ENCODE results near the gene ZDHHC7. TPM values are rescaled to one million over a fixed set of nuclear protein-coding genes. Genes with fewer than 3 reads are reported as not detected.
"Not testable (repeated sequence)": the region's sequence is repeated elsewhere in the genome, so short reads cannot be mapped to it uniquely, and the experiment has no call there.

The ZDHHC7 gene
- total RNA-seq, 2 experiments from 2014 or later, result 28.1 to 28.7 TPM

DNA sequence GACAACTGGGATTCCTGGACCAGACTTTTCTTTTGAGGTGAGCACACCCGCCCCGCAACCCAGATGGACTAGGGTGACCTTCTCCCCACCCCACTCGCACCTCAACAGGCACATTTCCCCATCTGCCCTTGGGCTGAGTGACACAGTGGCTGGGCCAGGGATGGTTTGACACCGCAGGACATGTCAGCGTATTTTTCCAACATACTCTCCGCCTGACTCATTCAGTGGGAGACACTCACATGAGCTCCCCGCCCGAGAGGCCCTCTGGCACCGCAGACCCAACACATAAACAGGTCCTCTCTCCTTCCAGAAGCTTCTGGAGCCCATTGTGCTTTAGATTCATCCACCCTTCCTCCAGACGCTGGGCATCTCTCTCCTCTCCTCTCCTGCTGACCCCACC, 69.4 kb downstream of the ZDHHC7 start:
- H3K27me3 Mint-ChIP-seq (ENCODE audit: low read depth), result no peaks in the 10 kb centered on the region
- no peak overlapping the region for H3K27ac Mint-ChIP-seq
- ATAC-seq (no peak), DNase-seq (no peak)
- no peaks in the 10 kb centered on the region for H3K36me3 Mint-ChIP-seq (ENCODE audit: low read depth)
- ChIA-PET POLR2A (no interaction called here), CTCF (interaction anchor here (2.2 kb wide), 1 partner anchor 10 kb away, joined by 6 read pairs; no protein-coding TSS in a partner anchor)
- no peaks in the 10 kb centered on the region for H3K4me1 Mint-ChIP-seq (ENCODE audit: low read depth)
- H3K9me3 Mint-ChIP-seq (ENCODE audit: insufficient read depth), result no peaks in the 10 kb centered on the region
- H3K4me3 Mint-ChIP-seq, result no peak overlapping the region

GRCh38 chr16:84940670-84941551, 70.4 kb downstream of the ZDHHC7 start:
- H3K27me3 Mint-ChIP-seq (ENCODE audit: low read depth), result no peaks in the 10 kb centered on the region
- no peak for ATAC-seq

GRCh38 chr16:84938616-84939015, 72.7 kb downstream of the ZDHHC7 start:
- ATAC-seq; H3K9me3 Mint-ChIP-seq (ENCODE audit: insufficient read depth); CTCF ChIA-PET; H3K4me1 Mint-ChIP-seq (ENCODE audit: low read depth); DNase-seq; H3K27ac Mint-ChIP-seq; POLR2A ChIA-PET; H3K4me3 Mint-ChIP-seq; H3K36me3 Mint-ChIP-seq (ENCODE audit: low read depth); H3K27me3 Mint-ChIP-seq (ENCODE audit: low read depth): not testable (repeated sequence)

More at GRCh38 chr16:84940670-84941551, 70.4 kb downstream of the ZDHHC7 start:
- Mint-ChIP-seq H3K27ac (no peak overlapping the region), H3K36me3 (ENCODE audit: low read depth) (no peaks in the 10 kb centered on the region), H3K9me3 (ENCODE audit: insufficient read depth) (no peaks in the 10 kb centered on the region), H3K4me1 (ENCODE audit: low read depth) (no peaks in the 10 kb centered on the region), H3K4me3 (no peak overlapping the region)
- DNase-seq, result no peak
- POLR2A ChIA-PET, result no interaction called here
- CTCF ChIA-PET, result interaction anchor here (2.2 kb wide), 1 partner anchor 11 kb away, joined by 6 read pairs; no protein-coding TSS in a partner anchor

- no peaks in the 10 kb centered on the region for H3K36me3 Mint-ChIP-seq (ENCODE audit: low read depth)
- ChIA-PET CTCF (interaction anchor here (0.6 kb wide), 1 partner anchor 198 kb away, joined by 3 read pairs; no protein-coding TSS in a partner anchor), POLR2A (no interaction called here)
- no peak overlapping the region for H3K27ac Mint-ChIP-seq
- no peaks in the 10 kb centered on the region for H3K9me3 Mint-ChIP-seq (ENCODE audit: insufficient read depth)
- no peak overlapping the region for H3K4me3 Mint-ChIP-seq
- H3K27me3 Mint-ChIP-seq (ENCODE audit: low read depth), result no peaks in the 10 kb centered on the region
- no peak for DNase-seq
- ATAC-seq, result no peak
- H3K4me1 Mint-ChIP-seq (ENCODE audit: low read depth), result no peaks in the 10 kb centered on the region
Observed at GRCh38 chr16:84937196-84938005, 73.9 kb downstream of the ZDHHC7 start.

- ChIA-PET CTCF (no interaction called here), POLR2A (no interaction called here)
- ATAC-seq (no peak), DNase-seq (no peak)
- H3K27ac Mint-ChIP-seq, result no peak overlapping the region
- no peaks in the 10 kb centered on the region for H3K4me1 Mint-ChIP-seq (ENCODE audit: low read depth)
- H3K36me3 Mint-ChIP-seq (ENCODE audit: low read depth), result no peaks in the 10 kb centered on the region
- H3K4me3 Mint-ChIP-seq, result no peak overlapping the region
- no peaks in the 10 kb centered on the region for H3K27me3 Mint-ChIP-seq (ENCODE audit: low read depth)
- no peaks in the 10 kb centered on the region for H3K9me3 Mint-ChIP-seq (ENCODE audit: insufficient read depth)
Observed at GRCh38 chr16:84933774-84934631, 77.3 kb downstream of the ZDHHC7 start.

- CTCF ChIA-PET, result interaction anchor here (0.8 to 1.0 kb wide), 2 partner anchors 19 to 36 kb away, joined by 3 to 4 read pairs; no protein-coding TSS in a partner anchor
- DNase-seq, result no peak
- ATAC-seq, result no peak
Observed at GRCh38 chr16:84932681-84933080, 78.7 kb downstream of the ZDHHC7 start.

DNA sequence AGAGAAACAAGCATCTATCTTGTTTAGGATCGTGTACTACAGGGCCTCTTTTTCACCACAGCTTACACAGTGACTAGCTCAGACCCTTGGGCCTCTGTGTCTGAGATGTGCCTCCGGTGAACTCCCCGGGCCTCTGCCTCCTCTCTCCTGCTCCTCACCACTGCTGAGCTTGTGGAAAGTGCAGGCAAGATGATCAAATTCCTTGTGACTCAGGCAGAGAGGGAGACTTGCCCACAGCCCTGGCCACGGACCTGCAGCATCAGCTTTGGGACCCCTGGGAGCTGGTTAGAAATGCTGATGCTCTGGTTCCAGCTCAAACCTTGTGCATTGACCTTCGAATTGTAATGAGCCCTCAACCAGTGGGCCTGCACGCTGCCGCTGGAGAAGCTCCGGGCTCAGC, 79.8 kb downstream of the ZDHHC7 start:
- ChIA-PET POLR2A (no interaction called here), CTCF (interaction anchor here (0.9 to 1.0 kb wide), 2 partner anchors 20 to 39 kb away, joined by 3 to 4 read pairs; no protein-coding TSS in a partner anchor)
- Mint-ChIP-seq H3K4me1 (ENCODE audit: low read depth) (no peaks in the 10 kb centered on the region), H3K27ac (no peak overlapping the region), H3K27me3 (ENCODE audit: low read depth) (no peaks in the 10 kb centered on the region), H3K36me3 (ENCODE audit: low read depth) (no peaks in the 10 kb centered on the region), H3K4me3 (no peak overlapping the region), H3K9me3 (ENCODE audit: insufficient read depth) (no peaks in the 10 kb centered on the region)
- DNase-seq (no peak), ATAC-seq (no peak)

More at GRCh38 chr16:84932681-84933080, 78.7 kb downstream of the ZDHHC7 start:
- no peaks in the 10 kb centered on the region for H3K36me3 Mint-ChIP-seq (ENCODE audit: low read depth)
- POLR2A ChIA-PET, result no interaction called here
- H3K4me3 Mint-ChIP-seq, result no peak overlapping the region
- H3K27me3 Mint-ChIP-seq (ENCODE audit: low read depth), result no peaks in the 10 kb centered on the region
- H3K4me1 Mint-ChIP-seq (ENCODE audit: low read depth), result no peaks in the 10 kb centered on the region
- no peak overlapping the region for H3K27ac Mint-ChIP-seq
- no peaks in the 10 kb centered on the region for H3K9me3 Mint-ChIP-seq (ENCODE audit: insufficient read depth)

- no peak for ATAC-seq
- no peak overlapping the region for H3K27ac Mint-ChIP-seq
- ChIA-PET CTCF (interaction anchor here (0.9 kb wide), 1 partner anchor 40 kb away, joined by 3 read pairs; no protein-coding TSS in a partner anchor), POLR2A (no interaction called here)
- DNase-seq, result no peak
- no peaks in the 10 kb centered on the region for H3K9me3 Mint-ChIP-seq (ENCODE audit: insufficient read depth)
- H3K36me3 Mint-ChIP-seq (ENCODE audit: low read depth), result no peaks in the 10 kb centered on the region
- H3K4me1 Mint-ChIP-seq (ENCODE audit: low read depth), result no peaks in the 10 kb centered on the region
- H3K4me3 Mint-ChIP-seq, result no peak overlapping the region
- H3K27me3 Mint-ChIP-seq (ENCODE audit: low read depth), result no peaks in the 10 kb centered on the region
Observed at GRCh38 chr16:84931107-84931494, 80.2 kb downstream of the ZDHHC7 start.

DNA sequence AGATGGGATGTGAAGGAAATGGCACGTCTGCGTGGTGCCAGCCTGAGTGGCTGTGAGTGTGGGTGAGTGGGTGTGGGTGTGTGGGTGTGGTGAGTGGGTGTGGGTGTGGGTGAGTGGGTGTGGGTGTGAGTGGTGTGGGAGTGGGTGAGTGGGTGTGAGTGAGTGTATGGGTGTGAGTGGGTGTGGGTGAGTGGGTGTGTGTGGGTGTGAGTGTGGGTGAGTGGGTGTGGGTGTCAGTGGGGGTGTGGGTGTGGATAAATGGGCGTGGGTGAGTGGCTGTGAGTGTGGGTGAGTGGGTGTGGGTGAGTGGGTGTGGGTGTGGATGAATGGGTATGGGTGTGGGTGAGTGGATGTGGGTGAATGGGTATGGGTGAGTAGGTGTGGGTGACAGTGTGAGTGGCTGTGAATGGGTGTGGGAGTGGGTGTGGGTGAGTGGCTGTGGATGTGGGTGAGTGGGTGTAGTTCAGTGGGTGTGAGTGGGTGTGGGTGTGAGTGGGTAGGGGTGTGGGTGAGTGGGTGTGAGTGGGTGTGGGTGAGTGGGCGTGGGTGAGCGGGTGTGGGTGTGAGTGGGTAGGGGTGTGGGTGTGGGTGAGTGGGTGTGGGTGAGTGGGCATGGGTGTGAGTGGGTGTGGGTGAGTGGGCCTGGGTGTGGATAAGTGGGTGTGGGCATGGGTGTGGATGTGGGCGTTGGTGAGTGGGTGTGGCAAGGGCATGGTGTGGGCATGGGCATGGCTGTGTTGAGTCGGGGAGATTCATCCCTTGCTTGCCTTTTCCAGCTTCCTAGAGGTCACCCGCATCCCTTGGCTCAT, 80.8 kb downstream of the ZDHHC7 start:
- ChIA-PET CTCF (interaction anchor here (0.9 kb wide), 1 partner anchor 40 kb away, joined by 3 read pairs; no protein-coding TSS in a partner anchor), POLR2A (no interaction called here)
- Mint-ChIP-seq H3K27me3 (ENCODE audit: low read depth) (no peaks in the 10 kb centered on the region), H3K4me3 (no peak overlapping the region), H3K9me3 (ENCODE audit: insufficient read depth) (no peaks in the 10 kb centered on the region), H3K27ac (no peak overlapping the region), H3K36me3 (ENCODE audit: low read depth) (no peaks in the 10 kb centered on the region), H3K4me1 (ENCODE audit: low read depth) (no peaks in the 10 kb centered on the region)
- no peak for ATAC-seq
- no peak for DNase-seq

DNA sequence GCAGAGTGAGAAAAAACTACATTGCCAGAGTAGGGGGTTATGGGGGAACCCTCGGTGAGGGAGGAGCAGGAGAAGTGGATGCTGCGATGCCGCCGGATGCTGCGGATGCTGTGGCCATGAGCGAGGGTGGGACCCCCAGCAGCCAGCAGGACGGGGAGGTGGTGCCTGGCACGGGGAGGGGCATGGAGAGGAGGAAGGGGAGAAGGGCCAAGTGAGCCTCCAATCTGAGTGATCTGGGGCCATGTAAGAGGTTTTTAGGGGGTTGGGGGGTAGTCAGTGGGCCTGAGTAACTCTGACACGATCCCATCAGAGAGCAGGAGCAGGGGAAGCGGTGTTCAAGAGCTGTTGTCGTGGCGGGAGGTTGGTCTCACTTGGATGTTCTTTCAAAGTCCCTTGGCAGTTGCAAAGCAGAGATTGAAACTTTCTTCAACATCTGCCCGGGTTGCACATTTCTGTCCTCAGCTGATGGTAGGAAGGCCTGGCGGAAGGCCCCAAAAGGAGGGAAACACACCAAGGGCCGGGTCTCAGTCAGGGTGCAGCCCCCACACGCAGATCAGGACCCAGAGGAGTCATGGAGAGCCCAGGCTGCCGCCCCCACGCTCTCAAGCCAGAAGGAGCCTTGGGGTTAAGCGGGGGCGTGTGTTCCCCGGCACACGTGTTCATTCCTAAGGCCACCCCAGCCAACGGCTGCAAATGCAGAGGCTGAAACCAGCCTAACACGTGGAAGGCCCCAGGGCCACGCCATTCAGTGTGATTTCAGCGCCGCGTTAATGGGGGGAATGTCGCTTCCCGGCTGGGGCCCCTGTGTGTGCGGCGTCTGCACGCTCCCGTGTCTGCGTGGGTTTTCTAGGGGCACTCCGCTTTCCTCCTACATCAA, 81.7 kb downstream of the ZDHHC7 start:
- Mint-ChIP-seq H3K27ac (peak overlapping the region; percentile 34), H3K9me3 (ENCODE audit: insufficient read depth) (no peaks in the 10 kb centered on the region), H3K4me3 (no peak overlapping the region), H3K4me1 (ENCODE audit: low read depth) (no peaks in the 10 kb centered on the region), H3K36me3 (ENCODE audit: low read depth) (no peaks in the 10 kb centered on the region), H3K27me3 (ENCODE audit: low read depth) (no peaks in the 10 kb centered on the region)
- CTCF ChIA-PET, result interaction anchor here (1.3 to 2.5 kb wide), 3 partner anchors 23 to 203 kb away, joined by 3 to 8 read pairs (median 4); no protein-coding TSS in a partner anchor
- ATAC-seq (no peak), DNase-seq (no peak)
- POLR2A ChIA-PET, result no interaction called here

Measured in activated CD8-positive, alpha-beta T cell treated with anti-CD3 and anti-CD28 coated beads, Interleukin-2, amount 10 ng/mL, durations not matched to agents 7 days and 5 days (primary cell).